ENCODE results near the gene TOX3. TPM values are rescaled to one million over a fixed set of nuclear protein-coding genes. Genes with fewer than 3 reads are reported as not detected.

TOX3 gene
- total and polyA plus RNA-seq, 4 donors: 1.3 to 3.5 (median 2.4) TPM

- TF ChIP-seq MAX (IDR thresholded peaks at IDR 0.05) (no peak), RAD21 (IDR thresholded peaks at IDR 0.05) (no peak), JUND (IDR thresholded peaks at IDR 0.05) (no peak), ZBTB33 (IDR thresholded peaks at IDR 0.05) (no peak), GABPA (IDR thresholded peaks at IDR 0.05 in 1 of 2, conservative IDR thresholded peaks at IDR 0.05 in 1 of 2) (no peak)
These were observed 113.3 kb downstream of the TOX3 start (continued) for GRCh38 chr16:52433643-52434042.

GRCh38 chr16:52424591-52424990 is 122.4 kb downstream of the TOX3 start:
- Histone ChIP-seq H3K27me3 (ENCODE audit: control insufficient read depth in 4 of 4, insufficient read depth in 4 of 4, low read length in 3 of 4) (no peaks in the 10 kb centered on the region), H3K4me3 (ENCODE audit: low read depth in 1 of 3, low read length in 3 of 3) (no peak overlapping the region), H3K9ac (ENCODE audit: low read depth in 1 of 2, low read length in 2 of 2) (no peak overlapping the region), H3K9me3 (ENCODE audit: control insufficient read depth in 4 of 4, low read length in 3 of 4) (no peaks in the 10 kb centered on the region), H3K36me3 (ENCODE audit: control insufficient read depth in 4 of 4, insufficient read depth in 3 of 4, low read depth in 1 of 4, low read length in 3 of 4) (no peaks in the 10 kb centered on the region), H3K27ac (ENCODE audit: low read depth in 1 of 2, low read length in 2 of 2) (no peak overlapping the region), H3K4me1 (ENCODE audit: control insufficient read depth in 4 of 4, insufficient read depth in 4 of 4, low read length in 3 of 4) (no peaks in the 10 kb centered on the region)
- DNase-seq (ENCODE audit: low spot score): no peak
- TF ChIP-seq JUND (IDR thresholded peaks at IDR 0.05) (no peak), TAF1 (conservative IDR thresholded peaks at IDR 0.05) (no peak), NR2F2 (IDR thresholded peaks at IDR 0.05) (no peak), RXRA (IDR thresholded peaks at IDR 0.05) (no peak), FOXA2 (IDR thresholded peaks at IDR 0.05) (no peak), REST (IDR thresholded peaks at IDR 0.05) (no peak)
- WGBS: 93% methylated on average over 2 of the region's 2 CpGs

GRCh38 chr16:52422307-52422706 is 124.6 kb downstream of the TOX3 start:
- no peaks in the 10 kb centered on the region for H3K36me3 ChIP-seq (ENCODE audit: control insufficient read depth in 4 of 4, insufficient read depth in 3 of 4, low read depth in 1 of 4, low read length in 3 of 4)
- DNase-seq (ENCODE audit: low spot score): no peak
- no peaks in the 10 kb centered on the region for H3K4me1 ChIP-seq (ENCODE audit: control insufficient read depth in 4 of 4, insufficient read depth in 4 of 4, low read length in 3 of 4)
- no peak overlapping the region for H3K27ac ChIP-seq (ENCODE audit: low read depth in 1 of 2, low read length in 2 of 2)
- no peak overlapping the region for H3K4me3 ChIP-seq (ENCODE audit: low read depth in 1 of 3, low read length in 3 of 3)
- no peaks in the 10 kb centered on the region for H3K9me3 ChIP-seq (ENCODE audit: control insufficient read depth in 4 of 4, low read length in 3 of 4)
- no peaks in the 10 kb centered on the region for H3K27me3 ChIP-seq (ENCODE audit: control insufficient read depth in 4 of 4, insufficient read depth in 4 of 4, low read length in 3 of 4)
- no peak overlapping the region for H3K9ac ChIP-seq (ENCODE audit: low read depth in 1 of 2, low read length in 2 of 2)
- WGBS: 85% methylated on average over 1 of the region's 1 CpG
- TF ChIP-seq HNF4G (IDR thresholded peaks at IDR 0.05): no peak
- TF ChIP-seq GABPA (IDR thresholded peaks at IDR 0.05 in 1 of 2, conservative IDR thresholded peaks at IDR 0.05 in 1 of 2): no peak
- TF ChIP-seq EGR1 (IDR thresholded peaks at IDR 0.05; ENCODE audit: low read depth in 2 of 2): no peak
- no peak for TF ChIP-seq FOXA1 (IDR thresholded peaks at IDR 0.05)
- no peak for TF ChIP-seq CTCF (IDR thresholded peaks at IDR 0.05; ENCODE audit: low read depth, low read length, missing input control)
- no peak for TF ChIP-seq JUND (IDR thresholded peaks at IDR 0.05)
- TF ChIP-seq FOXA2 (IDR thresholded peaks at IDR 0.05): no peak
- TF ChIP-seq ZBTB33 (IDR thresholded peaks at IDR 0.05): no peak
- TF ChIP-seq TAF1 (conservative IDR thresholded peaks at IDR 0.05): no peak
- no peak for TF ChIP-seq SP1 (IDR thresholded peaks at IDR 0.05)
- no peak for TF ChIP-seq ATF3 (IDR thresholded peaks at IDR 0.05)
- TF ChIP-seq HNF4A (conservative IDR thresholded peaks at IDR 0.05): no peak
- TF ChIP-seq REST (IDR thresholded peaks at IDR 0.05): no peak

Data from liver (tissue), 9 donors.